ENCODE measurements around the gene MPHOSPH6.
"Not testable (repeated sequence)": the region's sequence is repeated elsewhere in the genome, so short reads cannot be mapped to it uniquely, and the experiment has no call there.

MPHOSPH6 gene

GRCh38 chr16:82118749-82119148 lies 51.3 kb downstream of the MPHOSPH6 start:
- Histone ChIP-seq H3K36me3 (ENCODE audit: insufficient read depth, low read length) (no peaks in the 10 kb centered on the region), H3K4me3 (ENCODE audit: low read length) (no peak overlapping the region), H3K9me3 (ENCODE audit: insufficient read depth, low read depth, low read length) (no peaks in the 10 kb centered on the region), H3K27me3 (ENCODE audit: insufficient read depth, low read length) (no peaks in the 10 kb centered on the region), H3K4me1 (ENCODE audit: insufficient read depth, low read length) (no peaks in the 10 kb centered on the region), H3K9ac (ENCODE audit: low read depth, low read length) (no peak overlapping the region), H3K27ac (ENCODE audit: low read depth, low read length) (no peak overlapping the region)
- 95% methylated on average over 1 of the region's 2 CpGs for WGBS

- Histone ChIP-seq H3K4me1 (ENCODE audit: insufficient read depth, low read length) (no peaks in the 10 kb centered on the region), H3K27me3 (ENCODE audit: insufficient read depth, low read length) (no peaks in the 10 kb centered on the region), H3K9me3 (ENCODE audit: insufficient read depth, low read depth, low read length) (no peaks in the 10 kb centered on the region), H3K4me3 (ENCODE audit: low read length) (no peak overlapping the region), H3K36me3 (ENCODE audit: insufficient read depth, low read length) (no peaks in the 10 kb centered on the region), H3K9ac (ENCODE audit: low read depth, low read length) (no peak overlapping the region), H3K27ac (ENCODE audit: low read depth, low read length) (no peak overlapping the region)
- WGBS: no CpG with 5 or more reads among the region's 1 CpG
Measured at GRCh38 chr16:82116535-82116934, 53.5 kb downstream of the MPHOSPH6 start.

GRCh38 chr16:82113741-82114140 lies 56.3 kb downstream of the MPHOSPH6 start:
- Histone ChIP-seq H3K27ac (ENCODE audit: low read depth, low read length) (no peak overlapping the region), H3K9ac (ENCODE audit: low read depth, low read length) (no peak overlapping the region), H3K4me1 (ENCODE audit: insufficient read depth, low read length) (no peaks in the 10 kb centered on the region), H3K4me3 (ENCODE audit: low read length) (no peak overlapping the region), H3K9me3 (ENCODE audit: insufficient read depth, low read depth, low read length) (no peaks in the 10 kb centered on the region), H3K36me3 (ENCODE audit: insufficient read depth, low read length) (no peaks in the 10 kb centered on the region), H3K27me3 (ENCODE audit: insufficient read depth, low read length) (no peaks in the 10 kb centered on the region)
- WGBS: 61% methylated on average over 3 of the region's 3 CpGs

- Histone ChIP-seq H3K4me1 (ENCODE audit: insufficient read depth, low read length) (no peaks in the 10 kb centered on the region), H3K9ac (ENCODE audit: low read depth, low read length) (no peak overlapping the region)
- WGBS: 93% methylated on average over 2 of the region's 2 CpGs
Measured at GRCh38 chr16:82111944-82112343, 58.1 kb downstream of the MPHOSPH6 start.

GRCh38 chr16:82109266-82109665 lies 60.8 kb downstream of the MPHOSPH6 start:
- not testable (repeated sequence) for H3K27me3 ChIP-seq (ENCODE audit: insufficient read depth, low read length); H3K27ac ChIP-seq (ENCODE audit: low read depth, low read length); H3K9ac ChIP-seq (ENCODE audit: low read depth, low read length); H3K4me3 ChIP-seq (ENCODE audit: low read length); H3K4me1 ChIP-seq (ENCODE audit: insufficient read depth, low read length); H3K36me3 ChIP-seq (ENCODE audit: insufficient read depth, low read length); H3K9me3 ChIP-seq (ENCODE audit: insufficient read depth, low read depth, low read length)
- 84% methylated on average over 3 of the region's 3 CpGs for WGBS

More at GRCh38 chr16:82111944-82112343, 58.1 kb downstream of the MPHOSPH6 start:
- Histone ChIP-seq H3K27me3 (ENCODE audit: insufficient read depth, low read length) (no peaks in the 10 kb centered on the region), H3K4me3 (ENCODE audit: low read length) (no peak overlapping the region), H3K9me3 (ENCODE audit: insufficient read depth, low read depth, low read length) (no peaks in the 10 kb centered on the region), H3K27ac (ENCODE audit: low read depth, low read length) (no peak overlapping the region), H3K36me3 (ENCODE audit: insufficient read depth, low read length) (no peaks in the 10 kb centered on the region)

GRCh38 chr16:82108774-82109173 lies 61.2 kb downstream of the MPHOSPH6 start:
- no peaks in the 10 kb centered on the region for H3K27me3 ChIP-seq (ENCODE audit: insufficient read depth, low read length)
- H3K4me1 ChIP-seq (ENCODE audit: insufficient read depth, low read length): no peaks in the 10 kb centered on the region
- H3K4me3 ChIP-seq (ENCODE audit: low read length): no peak overlapping the region
- H3K9me3 ChIP-seq (ENCODE audit: insufficient read depth, low read depth, low read length): no peaks in the 10 kb centered on the region
- no peaks in the 10 kb centered on the region for H3K36me3 ChIP-seq (ENCODE audit: insufficient read depth, low read length)
- H3K27ac ChIP-seq (ENCODE audit: low read depth, low read length): no peak overlapping the region
- WGBS: 95% methylated on average over 6 of the region's 6 CpGs
- no peak overlapping the region for H3K9ac ChIP-seq (ENCODE audit: low read depth, low read length)

- Histone ChIP-seq H3K9ac (ENCODE audit: low read depth, low read length) (no peak overlapping the region), H3K27ac (ENCODE audit: low read depth, low read length) (no peak overlapping the region), H3K4me3 (ENCODE audit: low read length) (no peak overlapping the region), H3K27me3 (ENCODE audit: insufficient read depth, low read length) (no peaks in the 10 kb centered on the region), H3K9me3 (ENCODE audit: insufficient read depth, low read depth, low read length) (no peaks in the 10 kb centered on the region), H3K36me3 (ENCODE audit: insufficient read depth, low read length) (no peaks in the 10 kb centered on the region), H3K4me1 (ENCODE audit: insufficient read depth, low read length) (no peaks in the 10 kb centered on the region)
- WGBS: 94% methylated on average over 2 of the region's 2 CpGs
Measured at GRCh38 chr16:82108100-82108499, 61.9 kb downstream of the MPHOSPH6 start.

- H3K4me3 ChIP-seq (ENCODE audit: low read length): no peak overlapping the region
- no peaks in the 10 kb centered on the region for H3K9me3 ChIP-seq (ENCODE audit: insufficient read depth, low read depth, low read length)
- 94% methylated on average over 8 of the region's 8 CpGs for WGBS
- H3K27me3 ChIP-seq (ENCODE audit: insufficient read depth, low read length): no peaks in the 10 kb centered on the region
- H3K4me1 ChIP-seq (ENCODE audit: insufficient read depth, low read length): no peaks in the 10 kb centered on the region
- no peak overlapping the region for H3K9ac ChIP-seq (ENCODE audit: low read depth, low read length)
- H3K36me3 ChIP-seq (ENCODE audit: insufficient read depth, low read length): no peaks in the 10 kb centered on the region
- no peak overlapping the region for H3K27ac ChIP-seq (ENCODE audit: low read depth, low read length)
Measured at GRCh38 chr16:82105107-82105506, 64.9 kb downstream of the MPHOSPH6 start.

All from HUES64 (cell line).